ENCODE data around the gene MICU1.

DNA sequence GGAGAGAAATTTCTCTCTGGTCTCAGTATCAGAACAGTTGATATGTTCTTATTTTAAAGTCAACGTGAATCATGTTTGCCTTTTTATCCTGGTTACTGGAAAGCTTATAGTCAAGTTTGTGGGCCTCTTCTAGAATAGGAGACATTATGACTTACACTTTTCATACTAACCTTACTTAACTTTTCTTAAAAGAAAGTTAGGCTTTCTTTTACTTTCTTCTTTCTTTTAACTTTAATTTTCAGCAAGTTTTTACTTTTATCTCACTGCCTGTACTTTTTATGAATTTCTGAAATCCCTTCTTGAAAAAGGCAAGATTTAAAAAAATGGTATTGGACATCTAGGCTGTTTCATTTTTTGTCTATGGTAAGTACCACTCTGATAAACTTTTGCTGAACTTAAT is 195.9 kb downstream of the MICU1 start:
- TF ChIP-seq, protein P1, sequence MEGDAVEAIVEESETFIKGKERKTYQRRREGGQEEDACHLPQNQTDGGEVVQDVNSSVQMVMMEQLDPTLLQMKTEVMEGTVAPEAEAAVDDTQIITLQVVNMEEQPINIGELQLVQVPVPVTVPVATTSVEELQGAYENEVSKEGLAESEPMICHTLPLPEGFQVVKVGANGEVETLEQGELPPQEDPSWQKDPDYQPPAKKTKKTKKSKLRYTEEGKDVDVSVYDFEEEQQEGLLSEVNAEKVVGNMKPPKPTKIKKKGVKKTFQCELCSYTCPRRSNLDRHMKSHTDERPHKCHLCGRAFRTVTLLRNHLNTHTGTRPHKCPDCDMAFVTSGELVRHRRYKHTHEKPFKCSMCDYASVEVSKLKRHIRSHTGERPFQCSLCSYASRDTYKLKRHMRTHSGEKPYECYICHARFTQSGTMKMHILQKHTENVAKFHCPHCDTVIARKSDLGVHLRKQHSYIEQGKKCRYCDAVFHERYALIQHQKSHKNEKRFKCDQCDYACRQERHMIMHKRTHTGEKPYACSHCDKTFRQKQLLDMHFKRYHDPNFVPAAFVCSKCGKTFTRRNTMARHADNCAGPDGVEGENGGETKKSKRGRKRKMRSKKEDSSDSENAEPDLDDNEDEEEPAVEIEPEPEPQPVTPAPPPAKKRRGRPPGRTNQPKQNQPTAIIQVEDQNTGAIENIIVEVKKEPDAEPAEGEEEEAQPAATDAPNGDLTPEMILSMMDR (IDR thresholded peaks at IDR 0.05) = no peak
- no peak for TF ChIP-seq POLR2A (IDR thresholded peaks at IDR 0.05)
